GM19043 (cell line): ENCODE results near the gene RAP2A.

Experiments
- ATAC-seq: cut with Tn5 transposase; IDR thresholded peaks from one replicate; pipeline ENCODE4 v1.9.1; 2021; ENCODE audit warnings: low read depth; ENCODE audit not compliant: unreplicated experiment

The RAP2A gene

DNA sequence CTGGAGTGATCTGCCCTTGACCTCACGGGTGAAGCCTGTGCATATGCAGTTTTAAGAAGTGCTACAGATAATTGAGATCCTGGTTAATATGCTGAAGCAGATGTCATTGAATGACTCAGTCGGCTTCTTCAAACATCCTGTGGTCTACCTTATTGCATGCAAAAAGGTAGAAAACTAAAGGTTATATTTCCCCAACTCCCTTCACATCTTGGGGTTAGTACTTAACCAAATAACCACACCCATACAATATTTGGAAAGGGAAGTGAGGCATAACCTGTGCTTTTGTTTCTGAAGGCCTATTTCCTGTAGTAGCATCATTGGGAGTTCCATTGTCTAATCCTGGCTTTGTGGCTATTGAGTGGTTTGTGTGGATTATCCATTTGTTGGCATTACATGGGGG is 58.3 kb downstream of the RAP2A start:
- no peak for ATAC-seq

DNA sequence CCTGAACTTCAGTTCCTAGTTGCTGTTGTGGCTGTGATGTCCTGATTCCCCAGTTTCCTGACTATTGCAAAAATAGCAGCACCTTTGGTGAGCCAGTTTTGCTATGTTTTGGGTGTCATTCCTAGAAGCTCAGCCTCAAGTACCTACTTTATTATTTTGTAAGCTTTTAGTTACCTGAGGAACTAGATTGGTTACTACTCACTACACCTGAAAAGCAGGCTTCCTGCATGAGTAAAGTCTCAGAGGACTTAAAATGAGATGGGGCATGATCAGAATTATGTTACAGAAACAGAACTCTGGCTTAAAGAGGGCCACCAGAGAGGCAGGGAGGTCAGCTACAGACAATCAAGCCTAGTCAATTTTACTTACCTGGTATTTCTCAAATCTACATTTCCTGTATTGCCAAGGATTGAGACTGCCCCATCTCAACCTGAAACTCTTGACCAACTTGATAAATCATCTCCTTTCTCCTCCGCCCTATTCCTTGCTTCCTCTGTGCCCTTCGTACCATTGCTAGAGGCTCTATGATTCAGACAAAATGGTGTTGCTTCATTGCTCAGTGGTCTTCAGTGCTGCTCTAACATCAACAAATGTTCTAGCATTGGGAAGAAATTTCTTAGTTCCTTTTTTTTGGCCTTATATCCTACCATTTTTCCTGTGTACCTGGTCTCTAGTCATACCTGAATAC is 58.9 kb downstream of the RAP2A start:
- ATAC-seq: no peak

DNA sequence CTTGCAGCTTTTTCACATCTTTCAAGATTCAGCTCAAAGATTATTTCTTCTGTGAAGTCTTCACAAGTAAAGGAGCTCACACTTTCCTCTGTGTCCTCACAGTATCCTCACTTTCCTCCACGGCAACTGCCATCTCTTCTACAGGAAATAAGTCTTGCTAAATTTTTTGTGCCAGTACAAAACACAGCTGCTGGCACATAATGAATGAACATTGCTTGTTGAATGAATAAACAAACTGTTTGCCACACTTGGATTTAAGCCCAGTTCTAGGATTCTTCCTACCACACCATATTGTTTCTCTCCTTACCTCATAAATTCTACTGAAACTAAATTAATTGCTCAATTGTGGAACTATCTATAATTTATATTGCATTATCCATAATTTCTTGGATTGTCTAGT is 59.5 kb downstream of the RAP2A start:
- no peak for ATAC-seq

DNA sequence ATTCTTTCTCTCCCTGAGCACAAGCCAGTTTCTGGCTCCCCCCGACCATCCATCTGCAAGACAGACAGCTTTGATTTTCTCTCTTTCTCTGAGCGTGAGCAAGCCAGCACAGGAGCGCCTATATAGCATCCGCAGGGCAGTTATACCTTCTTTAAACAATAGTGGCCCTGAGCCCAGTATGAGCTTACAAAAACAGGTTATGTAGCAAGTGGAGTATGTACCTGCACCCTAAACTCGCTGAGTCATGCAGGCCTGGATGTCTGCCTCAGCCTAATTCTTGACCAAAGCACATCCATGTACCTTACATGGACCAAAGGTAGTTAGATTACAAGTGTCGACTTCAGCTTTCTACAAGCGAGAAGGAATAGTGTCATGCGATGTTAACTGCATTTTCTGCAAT is 61.7 kb downstream of the RAP2A start:
- no peak for ATAC-seq

DNA sequence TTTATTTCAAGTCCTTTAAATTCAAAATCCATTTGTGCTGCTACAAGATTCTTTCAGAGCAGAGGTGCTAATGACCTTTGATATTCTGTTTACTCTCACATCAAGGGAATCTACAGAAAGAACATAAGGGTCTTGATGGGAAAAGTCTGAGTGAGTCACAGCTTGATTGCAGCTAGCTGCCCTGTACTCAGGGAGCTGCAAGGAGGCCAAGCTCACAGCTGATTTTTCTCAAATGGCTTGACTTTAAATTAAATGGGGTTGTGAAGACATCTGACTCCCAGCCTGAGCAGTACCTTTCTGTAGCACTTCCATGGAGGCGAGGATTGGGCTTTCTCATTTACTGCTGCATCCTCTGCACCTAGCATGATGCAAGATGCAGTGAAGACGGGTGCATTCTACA is 62.5 kb downstream of the RAP2A start:
- no peak for ATAC-seq

DNA sequence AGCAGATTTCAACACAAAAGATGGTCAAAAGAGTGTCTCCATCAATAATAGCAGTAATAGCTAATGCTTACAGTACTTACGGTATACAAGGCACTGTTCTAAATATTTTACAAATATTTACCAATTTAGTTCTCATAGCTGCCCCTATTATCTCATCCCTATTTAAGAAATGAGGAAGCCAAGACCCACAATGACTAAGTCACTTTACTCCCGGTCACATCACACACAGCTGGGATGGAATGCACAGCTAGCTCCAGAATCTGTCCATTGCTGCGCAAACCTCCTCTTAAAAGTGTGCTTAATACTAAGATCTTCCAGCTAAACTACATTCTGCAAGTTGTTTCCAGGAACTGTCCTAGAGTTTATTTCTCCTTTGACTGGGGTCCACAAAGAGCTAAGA is 63.4 kb downstream of the RAP2A start:
- no peak for ATAC-seq

DNA sequence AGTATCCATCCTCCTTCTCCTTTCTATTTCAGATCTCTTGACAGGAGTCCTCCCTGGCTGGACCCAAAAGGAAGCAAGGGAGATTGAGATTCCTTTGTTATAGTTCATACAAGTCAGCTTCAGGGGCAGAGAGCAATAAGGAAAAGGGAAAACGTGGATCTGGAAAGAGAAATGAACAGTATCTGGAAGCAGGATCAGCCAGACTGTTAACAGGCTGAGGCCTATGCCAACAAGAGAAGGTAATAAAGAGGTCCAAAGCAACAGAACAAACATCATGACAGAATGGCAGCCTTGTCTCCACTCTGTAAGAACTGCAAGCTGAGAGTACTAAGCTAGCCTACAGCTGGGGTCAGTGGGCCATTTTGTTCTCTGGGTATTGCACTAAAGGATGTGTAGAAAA is 64.5 kb downstream of the RAP2A start:
- no peak for ATAC-seq

DNA sequence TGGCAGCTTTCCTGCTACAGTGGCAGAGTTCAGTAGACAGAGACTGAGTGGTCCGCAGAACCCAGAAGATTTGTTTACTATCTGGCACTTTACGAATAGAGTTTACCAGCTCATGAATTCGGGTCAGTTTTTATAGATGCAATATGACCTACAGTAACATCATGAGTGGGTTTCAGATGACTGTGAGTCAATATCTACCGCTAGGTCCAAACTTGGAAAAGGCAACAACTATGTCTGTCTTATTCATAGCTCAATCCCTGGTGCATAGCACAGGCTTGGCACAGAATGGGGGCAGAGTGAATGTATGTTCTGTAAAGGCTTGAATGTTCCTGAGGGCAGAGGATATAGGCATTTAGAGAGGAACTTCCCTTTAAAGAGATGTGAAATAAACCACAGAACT is 65.2 kb downstream of the RAP2A start:
- no peak for ATAC-seq

DNA sequence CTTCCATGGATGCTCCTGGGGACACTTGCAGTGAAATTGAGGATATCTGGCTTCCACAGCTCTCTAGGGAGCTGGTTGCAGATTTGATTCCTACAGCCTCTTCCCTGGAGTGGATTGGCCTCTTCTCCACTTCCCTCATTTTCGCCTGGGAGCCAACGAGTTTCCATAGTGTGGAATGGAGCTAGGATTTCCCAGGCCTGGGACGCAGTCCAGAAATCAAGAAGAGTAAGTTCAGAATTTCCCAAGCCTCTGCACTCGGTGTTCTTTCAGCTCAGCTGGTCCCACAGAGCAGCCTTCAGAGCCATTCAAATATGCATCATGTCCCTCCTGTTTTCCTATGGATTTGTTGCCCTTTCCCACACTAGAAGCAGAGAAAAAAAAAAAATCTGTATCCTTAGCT is 68.2 kb downstream of the RAP2A start:
- no peak for ATAC-seq

DNA sequence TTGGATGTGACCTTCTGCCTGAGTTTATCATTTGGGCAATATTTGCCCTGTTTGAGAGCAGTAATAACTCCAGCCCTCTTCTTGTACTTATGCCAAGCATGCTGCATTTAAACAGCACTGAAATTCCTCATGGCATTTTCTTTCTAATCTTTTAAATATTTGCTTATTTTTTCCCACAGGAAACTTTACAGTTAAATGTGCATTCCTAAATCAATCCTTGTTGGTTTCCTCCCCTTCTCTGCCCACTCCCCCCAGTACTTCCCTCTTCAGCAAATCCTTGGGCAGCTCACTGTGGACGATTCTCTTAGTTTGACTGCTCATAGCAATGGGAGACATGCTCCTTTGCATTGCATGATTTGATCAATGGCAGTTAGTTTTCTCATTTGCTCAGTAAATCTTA is 68.7 kb downstream of the RAP2A start:
- no peak for ATAC-seq

DNA sequence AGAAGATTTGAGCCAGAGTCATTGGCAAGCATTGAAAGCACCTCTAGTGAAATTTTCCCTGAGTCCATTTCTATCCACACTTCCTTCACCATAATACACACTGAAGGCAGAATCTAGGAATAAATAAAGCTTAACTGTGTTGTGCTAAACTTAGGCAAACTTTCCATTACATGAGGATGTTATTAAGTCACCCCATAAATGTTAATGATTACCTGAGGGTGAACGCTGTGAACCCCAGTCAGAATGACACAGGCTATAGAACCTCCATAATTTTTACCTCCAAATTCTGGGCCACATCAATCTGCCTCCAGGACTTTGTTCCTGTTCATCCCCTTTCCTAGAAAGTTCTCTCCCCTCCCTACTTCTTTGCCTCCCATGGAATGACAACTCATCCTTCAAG is 71.0 kb downstream of the RAP2A start:
- no peak for ATAC-seq

DNA sequence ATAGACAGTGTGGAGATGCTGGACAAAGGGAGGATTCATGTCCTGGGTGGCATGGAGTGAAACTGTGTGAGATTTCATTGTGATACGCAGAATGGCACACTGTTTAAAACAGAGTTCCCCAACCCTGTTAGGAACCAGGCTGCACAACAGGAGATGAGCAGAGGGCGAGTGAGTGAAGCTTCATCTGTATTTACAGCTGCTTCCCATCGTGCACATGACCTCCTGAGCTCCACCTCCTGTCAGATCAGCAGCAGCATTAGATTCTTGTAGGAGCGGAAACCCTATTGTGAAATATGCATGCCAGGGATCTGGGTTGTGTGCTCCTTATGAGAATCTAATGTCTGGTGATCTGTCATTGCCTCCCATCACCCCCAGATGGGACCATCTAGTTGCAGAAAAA is 72.5 kb downstream of the RAP2A start:
- no peak for ATAC-seq

DNA sequence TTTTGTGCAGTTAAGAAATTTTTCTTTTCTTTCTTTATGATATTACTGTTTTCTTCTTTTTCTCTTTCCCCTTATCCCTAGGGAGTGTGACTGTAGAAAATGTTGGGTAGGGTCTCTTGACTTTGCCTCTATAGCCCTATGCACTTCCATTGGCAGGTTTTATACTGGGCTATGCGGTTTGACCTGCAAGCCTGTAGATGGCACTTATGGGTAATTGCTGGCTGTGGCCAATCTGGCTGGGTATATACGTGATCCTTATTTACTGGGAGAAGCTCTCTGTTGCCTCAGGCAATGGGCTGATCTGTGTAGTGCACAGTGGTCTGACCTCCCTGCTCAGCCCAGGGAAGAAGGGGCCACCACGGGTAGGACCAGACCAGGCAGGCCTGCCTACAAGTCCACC is 78.8 kb downstream of the RAP2A start:
- no peak for ATAC-seq

DNA sequence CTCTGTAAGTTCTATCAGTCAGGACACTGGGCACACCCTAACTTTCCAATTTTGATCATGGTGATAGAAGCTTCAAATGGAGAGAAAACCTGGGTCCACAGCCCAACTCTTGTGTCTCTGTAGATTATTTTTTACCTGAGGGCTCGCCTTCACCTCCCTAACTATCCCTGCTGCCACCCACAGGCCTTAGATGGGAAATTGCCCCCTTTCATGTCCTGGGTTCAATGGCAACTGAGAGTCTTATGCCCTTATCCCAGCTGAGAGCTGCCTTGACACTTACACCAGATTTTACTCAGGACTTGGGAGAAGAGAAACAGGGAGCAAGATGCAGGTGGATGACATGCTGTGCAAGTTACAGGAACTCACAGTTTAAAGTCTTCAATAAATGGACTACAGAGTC is 81.7 kb downstream of the RAP2A start:
- ATAC-seq: no peak

DNA sequence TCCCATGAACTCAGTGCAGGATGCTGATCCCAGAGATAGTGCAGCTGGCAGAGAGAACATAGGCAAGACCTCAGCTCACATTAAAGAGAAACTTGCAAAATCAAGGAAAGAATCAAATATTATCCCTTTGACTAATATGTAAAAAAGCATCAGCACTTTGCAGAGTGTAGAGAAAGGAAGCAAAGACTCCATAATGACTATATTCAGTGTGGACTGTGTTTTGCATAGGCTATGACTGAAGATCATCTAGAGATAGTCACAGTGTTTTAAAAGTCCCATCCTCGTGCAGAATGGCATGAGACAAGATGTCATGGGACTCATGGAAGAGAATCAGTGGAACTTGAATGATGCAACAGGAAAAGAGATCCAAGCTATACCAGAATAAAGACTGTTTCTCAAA is 84.0 kb downstream of the RAP2A start:
- no peak for ATAC-seq
